Measurements from ENCODE around the gene ELN.
"Not testable (repeated sequence)": the region's sequence is repeated elsewhere in the genome, so short reads cannot be mapped to it uniquely, and the experiment has no call there.

ELN gene

DNA sequence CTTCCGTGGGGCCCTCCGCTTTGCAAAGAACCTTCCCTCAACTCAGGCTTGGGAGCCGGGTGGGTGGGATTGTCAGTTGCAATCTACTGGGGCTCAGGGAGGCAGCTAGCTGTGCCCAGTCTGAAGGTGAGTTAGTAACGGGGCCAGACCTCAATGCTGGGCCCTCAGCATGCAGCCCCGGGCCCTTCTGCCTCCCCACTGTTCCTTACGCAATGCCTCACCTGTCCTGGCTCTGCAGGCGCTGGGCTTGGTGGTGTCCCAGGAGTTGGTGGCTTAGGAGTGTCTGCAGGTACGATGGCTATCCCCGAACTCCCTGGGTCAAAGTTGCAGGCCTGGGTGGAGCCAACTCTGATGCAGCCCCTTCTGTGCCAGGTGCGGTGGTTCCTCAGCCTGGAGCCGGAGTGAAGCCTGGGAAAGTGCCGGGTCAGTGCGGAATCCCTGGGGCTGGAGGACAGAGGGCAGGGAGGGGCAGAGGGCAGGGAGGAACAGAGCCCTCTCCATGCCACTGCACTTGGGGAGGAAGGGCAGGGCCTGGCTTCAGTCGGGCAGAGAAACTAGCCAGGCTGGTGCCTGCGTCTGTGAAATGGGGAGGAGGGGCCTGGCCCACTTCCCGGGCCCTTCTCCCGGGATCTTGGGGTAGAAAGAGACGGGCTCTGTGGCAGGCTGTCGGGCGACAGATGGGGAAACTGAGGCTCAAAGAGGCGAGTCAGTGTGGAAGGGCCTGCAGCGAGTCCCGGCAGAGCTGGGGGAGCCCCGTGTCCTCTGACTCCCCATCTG lies 15.0 kb downstream of the ELN start:
- no peak for DNase-seq (ENCODE audit: low read depth, low spot score)

DNA sequence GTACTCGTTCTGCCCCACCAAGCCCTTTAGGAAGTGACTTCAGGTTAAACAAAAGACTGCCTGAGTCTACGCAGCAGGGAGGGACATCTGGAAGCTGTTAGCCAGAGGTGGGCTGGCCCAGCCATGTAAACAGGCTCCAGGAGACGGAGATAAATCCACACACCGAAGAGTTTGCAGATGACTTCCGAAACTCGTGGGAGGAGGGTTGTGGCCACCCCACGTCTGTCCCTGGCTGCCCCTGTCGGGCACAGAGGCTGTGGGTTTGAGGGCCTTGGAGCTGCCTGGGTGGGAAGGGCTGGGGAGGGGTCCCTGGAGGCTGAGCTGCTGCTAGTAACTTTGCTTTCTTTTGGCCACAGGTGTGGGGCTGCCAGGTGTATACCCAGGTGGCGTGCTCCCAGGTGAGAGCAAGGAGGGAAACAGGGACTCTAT lies 15.6 kb downstream of the ELN start:
- DNase-seq (ENCODE audit: low read depth, low spot score), result no peak

DNA sequence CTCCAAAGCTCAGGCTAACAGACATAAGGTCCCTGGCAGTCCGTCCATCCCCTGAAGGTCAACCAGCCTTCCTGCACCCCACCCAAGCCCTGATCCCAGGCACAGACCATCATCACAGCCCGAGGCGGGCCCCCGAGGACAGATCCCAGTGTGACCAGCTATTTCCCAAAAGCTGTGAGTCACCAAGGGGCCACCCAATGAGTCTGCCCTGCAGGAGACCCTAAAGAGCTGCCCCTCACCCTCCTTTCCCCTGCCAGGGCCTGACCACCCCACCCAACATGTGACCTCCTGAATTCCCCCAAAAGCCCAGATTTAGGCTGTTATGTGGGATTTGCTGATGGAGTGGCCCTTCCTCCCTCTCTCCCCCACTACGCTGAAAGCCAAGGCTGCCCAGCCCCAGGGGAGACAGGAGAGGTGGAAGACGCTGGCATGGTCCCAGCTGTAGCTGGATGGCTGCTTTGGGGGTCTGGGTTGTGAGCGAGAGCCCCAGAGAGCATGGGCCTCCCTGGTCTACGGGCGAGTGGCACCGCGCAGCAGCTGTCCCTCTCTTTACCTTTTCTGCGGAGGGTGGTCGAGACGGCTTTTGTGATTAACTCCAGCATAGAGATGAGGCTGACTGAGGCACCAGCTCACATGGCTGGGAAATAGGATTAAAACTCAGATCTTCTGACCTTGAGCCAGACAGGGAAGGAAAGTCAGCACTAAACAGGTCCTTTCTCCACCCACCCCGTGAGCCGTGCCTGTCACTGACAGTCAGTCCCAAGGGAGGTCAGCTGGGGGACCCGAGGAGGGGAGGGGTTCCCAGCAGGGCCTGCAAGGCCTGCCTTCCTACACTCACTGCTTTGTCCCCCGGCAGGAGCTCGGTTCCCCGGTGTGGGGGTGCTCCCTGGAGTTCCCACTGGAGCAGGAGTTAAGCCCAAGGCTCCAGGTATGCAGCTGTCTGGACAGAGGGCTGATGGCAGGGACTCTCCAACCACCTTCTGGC lies 16.7 kb downstream of the ELN start:
- DNase-seq (ENCODE audit: low read depth, low spot score), result no peak

DNA sequence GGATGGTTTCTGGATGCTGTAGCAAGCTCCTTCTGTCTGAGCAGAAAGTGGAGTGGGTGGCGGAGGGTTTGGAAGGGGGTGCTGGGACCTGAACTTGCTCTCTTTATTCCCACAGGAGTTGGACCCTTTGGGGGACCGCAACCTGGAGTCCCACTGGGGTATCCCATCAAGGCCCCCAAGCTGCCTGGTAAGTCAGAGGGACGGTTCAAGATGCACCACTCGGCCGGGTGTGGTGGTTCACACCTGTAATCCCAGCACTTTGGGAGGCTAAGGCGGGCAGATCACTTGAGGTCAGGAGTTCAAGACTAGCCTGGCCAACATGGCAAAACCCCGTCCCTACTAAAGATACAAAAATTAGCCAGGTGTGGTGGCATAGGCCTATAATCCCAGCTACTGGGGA lies 18.6 kb downstream of the ELN start:
- not testable (repeated sequence) for DNase-seq (ENCODE audit: low read depth, low spot score)

DNA sequence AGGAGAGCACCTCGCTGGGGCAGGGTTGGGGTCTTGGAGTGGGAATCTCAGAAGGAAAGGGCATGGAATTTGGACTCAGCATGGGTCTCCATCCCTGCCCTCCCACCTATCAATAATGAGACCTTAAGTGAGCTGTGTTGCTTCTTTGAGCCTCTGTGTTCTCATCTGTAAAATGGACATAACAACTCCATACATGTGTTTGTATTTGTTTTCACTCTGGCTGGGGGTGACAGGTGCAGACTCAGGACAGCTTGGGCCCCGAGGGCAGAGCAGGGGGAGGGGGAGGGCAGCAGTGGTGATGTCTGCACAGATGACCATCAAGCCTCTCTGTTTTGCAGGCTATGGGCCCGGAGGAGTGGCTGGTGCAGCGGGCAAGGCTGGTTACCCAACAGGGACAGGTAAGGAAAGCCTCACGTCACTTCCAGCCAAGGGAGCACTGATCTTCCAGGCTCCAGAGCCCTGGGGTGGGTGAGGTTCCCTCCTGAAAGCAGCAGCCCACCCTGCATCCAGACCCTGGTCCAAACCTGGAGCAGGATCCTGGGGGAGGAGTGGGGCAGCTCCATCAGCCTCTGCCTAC lies 19.9 kb downstream of the ELN start:
- no peak for DNase-seq (ENCODE audit: low read depth, low spot score)

DNA sequence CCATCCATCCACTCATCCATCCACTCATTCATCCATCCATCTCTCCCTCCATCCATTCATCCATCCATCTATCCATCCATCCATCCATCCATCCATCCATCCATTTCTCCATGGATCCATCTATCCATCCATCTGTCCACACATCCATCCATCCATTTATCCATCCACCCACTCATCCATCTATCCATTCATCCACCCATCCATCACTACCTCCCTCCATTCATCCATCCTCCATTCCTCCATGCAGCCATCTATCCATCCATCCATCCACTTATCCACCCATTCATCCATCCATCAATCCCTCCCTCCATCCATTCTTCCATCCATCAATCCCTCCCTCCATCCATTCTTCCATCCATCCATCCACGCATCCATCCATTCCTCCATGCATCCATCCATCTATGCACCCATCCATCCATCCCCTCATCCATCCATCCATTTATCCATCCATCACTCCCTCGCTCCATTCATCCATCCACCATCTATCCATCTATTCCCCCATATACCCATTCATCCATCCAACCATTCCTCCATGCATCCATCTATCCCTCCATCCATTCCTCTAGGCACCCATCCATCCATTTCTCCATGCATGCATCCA lies 21.1 kb downstream of the ELN start:
- no peak for DNase-seq (ENCODE audit: low read depth, low spot score)

DNA sequence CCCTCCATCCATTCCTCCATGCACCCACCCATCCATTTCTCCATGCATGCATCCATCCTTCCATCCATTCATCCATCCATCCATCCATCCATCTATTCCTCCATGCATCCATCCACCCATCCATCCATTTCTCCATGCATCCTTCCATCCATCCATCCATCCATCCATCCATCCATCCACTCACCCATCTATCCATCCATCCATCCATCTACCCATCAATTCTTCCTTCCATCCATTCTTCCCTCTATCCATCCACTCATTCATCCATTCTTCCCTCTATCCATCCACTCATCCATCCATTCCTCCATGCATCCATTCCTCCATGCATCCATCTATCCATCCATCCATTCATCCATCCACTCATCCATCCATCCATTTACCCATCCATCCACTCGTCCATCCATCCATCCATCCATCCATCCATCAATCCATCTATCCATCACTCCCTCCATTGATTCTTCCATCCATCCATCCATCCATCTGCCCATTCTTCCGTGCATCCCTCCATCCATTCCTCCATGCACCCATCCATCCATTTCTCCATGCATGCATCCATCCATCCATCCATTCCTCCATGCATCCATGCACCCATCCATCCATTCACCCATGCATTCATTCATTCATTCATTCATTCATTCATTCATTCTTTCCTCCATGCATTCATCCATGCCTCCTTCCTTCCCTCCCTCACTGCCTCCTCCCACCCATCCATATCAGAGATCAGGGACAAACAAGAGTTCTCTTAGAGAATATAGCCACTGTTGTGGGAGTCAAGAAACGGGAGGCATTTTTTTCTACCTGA lies 22.2 kb downstream of the ELN start:
- DNase-seq (ENCODE audit: low read depth, low spot score), result no peak

DNA sequence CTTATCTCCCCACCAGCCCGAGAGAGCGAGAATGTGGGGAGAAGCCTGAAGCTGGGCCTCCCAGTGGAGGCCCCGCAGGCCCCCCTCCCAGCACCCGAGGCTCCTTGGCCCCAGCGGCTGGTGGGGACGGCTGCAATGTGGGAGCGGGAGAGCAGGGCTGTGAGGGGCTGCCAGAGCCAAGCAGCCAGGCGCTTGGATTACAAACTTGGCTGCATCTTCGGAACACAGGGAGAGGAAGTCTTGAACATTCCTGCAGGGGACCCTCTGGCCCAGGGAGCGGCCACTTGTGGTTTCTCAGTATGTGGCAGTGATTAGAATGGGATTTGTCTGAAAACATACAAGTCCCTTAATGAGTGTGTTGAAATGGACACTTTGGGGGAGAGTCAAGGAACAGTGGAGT lies 23.2 kb downstream of the ELN start:
- no peak for DNase-seq (ENCODE audit: low read depth, low spot score)

DNA sequence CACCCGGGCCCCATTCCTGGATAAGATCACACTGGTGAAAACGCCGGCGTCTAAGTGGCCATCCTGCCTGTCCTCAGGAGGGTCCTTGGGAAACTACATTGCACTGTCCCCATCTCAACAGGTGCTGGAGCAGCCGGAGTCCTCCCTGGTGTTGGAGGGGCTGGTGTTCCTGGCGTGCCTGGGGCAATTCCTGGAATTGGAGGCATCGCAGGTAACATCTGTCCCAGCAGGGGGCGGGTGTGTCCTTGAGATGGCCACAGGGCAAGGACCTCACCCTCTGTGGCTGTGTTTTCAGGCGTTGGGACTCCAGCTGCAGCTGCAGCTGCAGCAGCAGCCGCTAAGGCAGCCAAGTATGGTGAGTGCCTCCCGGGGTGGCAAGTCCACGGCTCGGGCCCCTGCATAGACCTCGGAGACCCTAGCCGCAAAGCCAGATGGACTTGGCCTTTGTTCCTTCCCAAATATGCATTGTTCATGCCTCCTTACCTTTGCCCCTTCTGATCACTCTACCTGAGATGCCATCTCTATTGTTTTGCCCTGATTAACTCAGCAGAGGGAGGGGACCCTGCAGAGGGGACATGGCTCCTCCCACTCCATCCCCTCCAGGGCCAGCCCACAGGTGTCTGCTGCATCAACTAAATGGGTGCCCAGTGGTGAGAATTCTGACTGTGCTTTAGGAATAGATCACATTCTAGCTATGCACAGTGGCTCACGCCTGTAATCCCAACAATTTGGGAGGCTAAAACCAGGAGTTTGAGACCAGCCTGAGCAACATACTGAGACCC lies 23.8 kb downstream of the ELN start:
- DNase-seq (ENCODE audit: low read depth, low spot score), result no peak

DNA sequence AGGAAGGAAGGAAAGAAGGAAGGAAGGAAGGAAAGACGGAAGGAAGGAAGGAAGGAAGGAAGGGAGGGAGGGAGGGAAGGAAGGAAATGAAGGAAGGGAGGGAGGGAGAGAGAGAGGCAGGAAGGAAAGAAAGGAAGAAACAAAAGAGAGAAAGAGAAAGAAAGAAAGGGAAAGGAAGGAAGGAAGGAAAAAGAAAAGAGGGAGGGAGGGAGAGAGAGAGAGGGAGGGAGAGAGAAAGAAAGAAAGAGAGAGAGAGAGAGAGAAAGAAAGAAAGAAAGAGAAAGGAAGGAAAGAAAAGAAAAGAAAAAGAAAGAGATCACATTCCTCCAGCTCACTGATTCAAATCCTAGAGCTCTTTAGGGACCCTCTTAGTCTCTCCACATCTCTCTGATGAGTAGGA lies 24.7 kb downstream of the ELN start:
- DNase-seq (ENCODE audit: low read depth, low spot score), result no peak

DNA sequence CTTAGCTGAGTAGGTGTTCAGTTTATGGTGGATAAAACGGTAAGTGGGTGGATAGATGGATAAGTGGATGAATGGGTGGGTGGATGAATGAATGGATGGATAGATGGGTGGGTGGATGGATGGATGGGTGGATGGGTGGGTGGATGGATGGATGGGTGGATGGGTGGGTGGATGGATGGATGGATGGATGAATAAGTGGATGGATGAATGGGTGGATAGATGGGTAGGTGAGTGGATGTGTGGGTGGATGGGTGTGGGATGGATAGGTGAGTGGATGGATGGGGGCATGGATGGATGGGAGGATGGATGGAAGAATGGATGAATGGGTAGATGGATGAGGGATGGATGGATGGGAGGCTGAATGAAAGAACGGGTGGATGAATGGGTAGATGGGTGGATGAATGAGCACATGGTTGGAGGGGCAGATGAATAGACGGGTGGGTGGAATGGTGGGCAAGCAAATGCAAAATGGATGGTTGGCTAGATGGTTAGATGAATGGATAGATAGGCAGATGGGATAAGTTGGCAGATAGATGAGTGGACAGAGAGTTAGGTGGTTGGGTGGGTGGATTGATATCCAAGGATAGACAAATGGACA lies 25.7 kb downstream of the ELN start:
- DNase-seq (ENCODE audit: low read depth, low spot score), result no peak

DNA sequence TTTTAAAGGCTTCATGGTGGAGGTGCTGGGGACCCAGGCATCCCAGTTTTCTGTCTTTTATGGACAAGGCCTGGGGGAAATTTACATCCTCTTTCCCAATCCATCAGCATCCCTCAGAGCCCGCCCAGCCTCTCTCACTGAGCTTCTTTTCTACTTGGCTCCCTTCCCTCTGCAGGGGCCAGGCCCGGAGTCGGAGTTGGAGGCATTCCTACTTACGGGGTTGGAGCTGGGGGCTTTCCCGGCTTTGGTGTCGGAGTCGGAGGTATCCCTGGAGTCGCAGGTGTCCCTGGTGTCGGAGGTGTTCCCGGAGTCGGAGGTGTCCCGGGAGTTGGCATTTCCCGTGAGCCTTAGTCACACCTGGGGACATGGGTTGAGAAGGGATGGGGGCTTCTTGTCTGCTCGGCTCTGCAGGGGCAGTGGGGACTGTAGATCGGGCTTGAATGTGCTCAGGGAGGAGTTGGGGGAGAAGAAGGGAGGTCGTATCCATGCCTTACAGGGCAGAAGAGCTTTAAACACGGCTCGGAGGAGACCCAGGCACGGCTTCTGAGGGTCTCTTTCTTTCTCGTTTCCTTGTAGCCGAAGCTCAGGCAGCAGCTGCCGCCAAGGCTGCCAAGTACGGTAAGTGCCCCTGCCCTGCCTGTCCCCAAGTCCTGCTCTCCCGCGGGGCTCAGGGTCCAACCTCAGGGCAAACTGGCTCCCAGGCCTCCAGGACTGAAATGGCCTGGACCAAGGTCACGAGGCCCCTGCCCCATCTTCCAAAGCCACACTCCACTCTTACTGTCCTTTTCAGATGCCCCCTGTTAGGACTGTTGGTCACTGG lies 28.3 kb downstream of the ELN start:
- no peak for DNase-seq (ENCODE audit: low read depth, low spot score)

DNA sequence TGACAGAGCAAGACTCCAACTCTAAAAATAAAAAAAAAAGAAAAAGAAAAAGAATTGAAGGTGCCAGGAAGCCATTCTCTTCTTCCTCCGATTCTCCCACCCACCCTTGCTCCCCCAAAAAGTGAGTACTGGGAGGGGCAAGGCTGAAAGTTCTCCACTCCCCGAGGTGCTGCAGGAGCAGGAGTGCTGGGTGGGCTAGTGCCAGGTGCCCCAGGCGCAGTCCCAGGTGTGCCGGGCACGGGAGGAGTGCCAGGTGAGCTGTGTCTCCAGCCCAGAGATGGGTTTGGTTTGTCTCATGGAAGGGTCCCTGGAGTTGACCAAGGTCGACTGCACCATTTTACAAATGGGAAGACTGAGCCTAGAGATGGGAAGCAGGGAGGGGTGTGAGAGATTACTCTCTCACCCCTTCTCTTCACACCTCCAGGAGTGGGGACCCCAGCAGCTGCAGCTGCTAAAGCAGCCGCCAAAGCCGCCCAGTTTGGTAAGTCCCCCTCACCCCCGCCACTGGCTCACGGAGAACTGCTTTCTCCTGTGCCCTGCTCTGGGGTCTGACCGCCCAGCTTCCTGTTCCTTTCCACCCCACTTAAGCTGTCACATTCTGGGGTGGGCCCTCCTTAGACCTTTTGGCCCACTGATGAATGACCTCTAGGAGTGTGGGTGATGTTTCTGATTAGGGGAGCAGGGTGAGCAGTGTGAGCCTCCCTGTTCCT lies 29.4 kb downstream of the ELN start:
- DNase-seq (ENCODE audit: low read depth, low spot score), result no peak

DNA sequence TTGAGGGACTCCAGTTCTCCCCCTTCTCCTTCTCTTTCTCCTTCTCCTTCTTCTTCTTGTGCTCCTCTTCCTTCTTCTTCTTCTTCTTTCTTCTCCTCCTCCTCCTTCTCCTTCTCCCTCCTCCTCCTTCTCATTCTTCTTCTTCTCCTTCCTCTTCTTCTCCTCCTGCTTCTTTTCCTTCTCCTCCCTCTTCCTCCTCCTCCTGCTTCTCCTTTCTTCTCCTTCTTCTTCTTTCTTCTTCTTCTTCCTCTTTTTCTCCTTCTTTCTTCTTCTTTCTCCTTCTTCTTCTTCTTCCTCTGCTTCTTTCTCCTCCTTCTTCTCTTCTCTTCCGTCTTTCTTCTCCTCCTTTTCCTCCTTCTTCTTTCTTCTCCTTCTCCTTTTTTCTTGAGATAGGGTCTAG lies 30.0 kb downstream of the ELN start:
- DNase-seq (ENCODE audit: low read depth, low spot score), result no peak

DNA sequence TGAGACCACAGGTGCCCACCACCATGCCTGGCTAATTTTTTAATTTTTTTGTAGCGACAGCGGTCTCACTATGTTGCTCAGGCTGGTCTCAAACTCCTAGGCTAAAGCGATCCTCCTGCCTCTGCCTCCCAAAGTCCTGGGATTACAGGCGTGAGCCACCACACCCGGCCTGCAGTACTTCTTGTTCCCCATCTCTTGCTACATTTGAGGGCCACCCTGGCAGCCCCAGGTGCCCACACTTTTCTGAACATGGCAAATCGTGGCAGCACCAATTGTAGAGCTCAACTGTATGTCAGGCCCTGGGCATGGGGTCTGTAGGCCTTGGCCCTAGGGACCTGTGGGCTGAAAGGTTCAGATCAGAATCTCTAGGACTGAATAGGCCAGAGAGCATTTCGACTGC lies 30.5 kb downstream of the ELN start:
- DNase-seq (ENCODE audit: low read depth, low spot score), result no peak

DNA sequence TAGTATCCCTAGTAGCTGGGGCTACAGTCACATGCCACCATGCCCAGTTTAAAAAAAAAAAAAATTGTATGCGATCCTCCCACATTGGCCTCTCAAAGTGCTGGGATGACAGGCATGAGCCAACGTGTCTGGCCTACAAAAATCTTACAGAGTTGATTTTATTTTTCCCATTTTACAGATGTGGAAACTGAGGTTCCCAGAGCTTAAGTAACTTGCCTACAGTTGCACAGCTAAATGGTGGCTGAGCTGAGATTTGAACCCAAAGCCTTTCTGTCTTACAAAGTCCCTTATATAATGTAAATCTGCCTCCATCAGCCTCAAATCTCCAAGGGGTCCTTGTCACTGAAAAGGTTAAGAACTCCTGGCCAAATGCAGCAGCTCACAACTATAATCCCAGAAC lies 31.1 kb downstream of the ELN start:
- DNase-seq (ENCODE audit: low read depth, low spot score), result no peak

DNA sequence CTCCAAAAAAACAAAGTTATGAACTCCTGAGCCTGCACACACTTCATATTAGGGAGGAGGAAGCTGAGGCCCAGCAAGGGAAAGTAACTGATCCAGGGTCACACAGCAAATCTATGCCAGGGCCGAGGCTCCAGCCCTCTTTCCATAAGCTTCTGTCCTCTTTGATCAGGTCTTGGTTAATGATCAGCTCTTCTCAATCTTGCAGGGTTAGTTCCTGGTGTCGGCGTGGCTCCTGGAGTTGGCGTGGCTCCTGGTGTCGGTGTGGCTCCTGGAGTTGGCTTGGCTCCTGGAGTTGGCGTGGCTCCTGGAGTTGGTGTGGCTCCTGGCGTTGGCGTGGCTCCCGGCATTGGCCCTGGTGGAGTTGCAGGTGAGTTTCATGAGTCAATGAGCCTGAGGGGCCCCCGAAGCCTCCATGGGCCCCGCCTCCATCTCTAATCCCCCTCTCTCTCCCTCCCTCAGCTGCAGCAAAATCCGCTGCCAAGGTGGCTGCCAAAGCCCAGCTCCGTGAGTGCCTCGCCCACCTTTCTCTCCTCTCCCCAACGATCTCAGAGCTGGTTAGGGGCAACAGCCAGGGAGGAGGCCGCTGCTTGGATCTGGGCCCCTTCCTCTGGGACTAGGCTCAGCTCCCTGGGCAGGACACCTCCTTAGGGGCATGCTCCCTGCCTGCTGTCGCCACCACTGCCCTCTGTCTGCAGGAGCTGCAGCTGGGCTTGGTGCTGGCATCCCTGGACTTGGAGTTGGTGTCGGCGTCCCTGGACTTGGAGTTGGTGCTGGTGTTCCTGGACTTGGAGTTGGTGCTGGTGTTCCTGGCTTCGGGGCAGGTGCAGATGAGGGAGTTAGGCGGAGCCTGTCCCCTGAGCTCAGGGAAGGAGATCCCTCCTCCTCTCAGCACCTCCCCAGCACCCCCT lies 32.0 kb downstream of the ELN start:
- no peak for DNase-seq (ENCODE audit: low read depth, low spot score)

Measured in activated naive CD8-positive, alpha-beta T cell treated with anti-CD3 and anti-CD28 coated beads, Interleukin-2, amount 50 U/mL, for 16 hours (primary cell).